HL-60/S4 treated with retinoic acid at 250 ng/mL for 4 days and 3 days (cell line): ENCODE results near the gene FOXN4.

Source experiments
- in situ Hi-C: fragments of 300-500 bp; cut with MboI; formaldehyde crosslinking; loops from 2 replicates; pipeline ENCODE4 v1.7.0; 2022; ENCODE audit warnings: low sequenced_read_pairs

The FOXN4 gene

DNA sequence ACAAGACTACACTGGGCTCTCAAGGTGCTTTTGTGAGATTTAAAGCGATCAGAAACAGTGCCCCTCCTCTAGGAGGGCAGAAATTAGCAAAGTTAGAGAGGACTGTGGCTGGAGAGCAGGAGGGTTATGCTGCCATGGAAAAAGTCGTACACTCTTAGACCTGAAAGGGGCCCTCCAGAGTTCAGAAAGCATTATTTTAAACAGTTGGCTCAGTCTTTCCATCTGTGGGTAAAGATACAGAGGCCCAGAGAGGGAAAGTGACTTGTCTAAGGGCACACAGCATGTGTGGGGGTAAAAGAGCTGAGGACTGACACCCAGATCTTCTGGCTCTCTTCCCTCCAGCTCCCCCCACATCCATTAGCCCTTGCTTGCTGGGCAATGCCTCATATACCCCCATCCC is 47.1 kb downstream of the FOXN4 start:
- in situ Hi-C loops: loop anchor here (10.0 kb wide), 1 partner anchor 123 kb away; no protein-coding TSS in a partner anchor

DNA sequence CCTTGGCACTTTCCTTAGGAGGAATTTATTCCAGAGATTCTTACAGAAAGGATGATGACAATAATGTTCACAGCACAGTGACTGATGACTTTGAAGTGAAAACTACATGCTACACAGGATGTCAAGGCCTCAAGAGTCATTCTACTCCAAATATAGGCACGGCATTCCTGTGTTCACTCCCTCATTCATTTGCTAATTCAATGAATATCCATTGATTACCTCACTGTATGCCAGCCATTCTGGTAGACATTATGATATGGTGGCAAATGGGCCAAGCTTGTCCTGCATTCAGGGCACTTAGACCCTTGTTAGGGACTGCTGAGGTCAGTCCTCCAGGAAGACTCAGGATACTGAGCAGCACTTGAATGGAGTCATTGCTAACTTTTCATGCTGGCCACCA is 48.0 kb downstream of the FOXN4 start:
- in situ Hi-C loops: loop anchor here (10.0 kb wide), 1 partner anchor 124 kb away; no protein-coding TSS in a partner anchor

DNA sequence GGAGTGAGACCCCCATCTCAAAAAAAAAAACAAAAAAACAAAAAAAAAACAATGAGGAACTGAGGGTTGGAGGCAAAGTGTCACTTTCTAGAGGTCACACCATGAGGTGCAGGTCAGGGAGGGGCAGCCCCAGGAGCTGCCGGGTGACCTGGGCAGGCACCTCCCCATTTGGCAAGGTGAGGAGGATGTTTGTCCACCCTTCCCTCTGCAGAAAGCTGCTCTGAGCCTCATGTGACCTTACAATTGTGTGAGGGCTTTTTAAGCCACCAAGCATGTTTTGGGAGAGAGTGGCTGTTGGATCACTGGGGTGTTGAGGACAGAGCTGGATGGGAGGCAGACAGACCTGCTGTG is 49.6 kb downstream of the FOXN4 start:
- in situ Hi-C loops: no loop called here

DNA sequence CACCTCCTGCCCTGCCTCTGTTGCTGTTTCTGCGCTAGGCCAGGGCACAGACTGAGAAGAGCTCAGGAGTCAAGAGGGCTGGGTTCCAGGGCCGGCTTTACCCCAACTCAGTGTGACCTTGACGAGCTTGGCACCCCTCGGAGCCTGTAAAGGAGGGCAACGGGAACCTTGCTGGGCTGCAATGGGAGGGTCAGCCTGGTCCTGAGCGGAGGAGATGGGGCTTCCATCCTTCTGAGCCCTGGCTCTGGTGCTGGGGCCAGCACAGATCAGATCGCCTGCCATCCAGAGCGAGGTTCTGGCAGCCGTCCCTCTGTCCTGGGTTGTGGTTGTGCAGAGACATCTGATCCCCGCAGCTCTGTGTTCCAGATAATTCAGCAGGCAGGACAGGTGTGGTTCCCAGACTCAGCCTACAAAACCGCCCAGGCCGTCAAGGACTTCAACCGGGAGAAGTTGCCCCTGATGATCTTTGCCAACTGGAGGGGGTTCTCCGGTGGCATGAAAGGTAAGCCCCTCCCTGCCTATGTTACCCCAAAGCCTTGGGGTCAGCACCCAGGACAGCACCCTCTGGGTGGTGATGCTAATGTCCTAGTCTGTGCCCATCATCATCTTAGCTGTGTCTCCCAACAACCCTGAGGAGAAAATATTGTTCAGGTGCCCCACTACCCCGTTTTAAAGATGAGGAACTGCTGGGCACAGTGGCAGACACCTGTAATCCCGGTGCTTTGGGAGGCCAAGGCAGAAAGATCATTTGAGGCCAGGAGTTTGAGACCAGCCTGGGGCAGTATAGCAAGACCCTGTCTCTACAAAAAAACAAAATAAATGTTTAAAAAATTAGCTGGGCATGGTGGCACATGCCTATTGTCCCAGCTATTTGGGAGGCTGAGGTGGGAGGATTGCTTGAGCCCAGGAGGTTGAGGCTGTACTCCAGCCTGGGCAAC is 50.2 kb downstream of the FOXN4 start:
- in situ Hi-C loops: no loop called here

DNA sequence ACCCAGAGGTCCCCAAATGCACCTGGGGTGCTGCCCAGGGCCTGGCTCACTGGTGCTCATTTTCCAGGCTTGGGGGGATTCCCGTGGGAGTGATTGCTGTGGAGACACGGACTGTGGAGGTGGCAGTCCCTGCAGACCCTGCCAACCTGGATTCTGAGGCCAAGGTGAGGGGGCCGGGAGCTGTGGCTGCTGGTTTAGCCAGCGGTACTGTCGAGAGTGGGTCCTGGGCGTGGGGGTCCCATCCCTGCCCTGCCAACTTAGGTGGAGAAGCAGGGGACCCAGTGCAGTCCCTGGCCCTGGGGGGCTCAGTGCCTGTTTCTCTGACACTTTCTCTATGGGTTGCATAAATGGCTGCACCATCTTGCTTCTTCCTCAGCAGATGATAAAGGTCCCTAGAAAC is 50.9 kb downstream of the FOXN4 start:
- in situ Hi-C loops: no loop called here

DNA sequence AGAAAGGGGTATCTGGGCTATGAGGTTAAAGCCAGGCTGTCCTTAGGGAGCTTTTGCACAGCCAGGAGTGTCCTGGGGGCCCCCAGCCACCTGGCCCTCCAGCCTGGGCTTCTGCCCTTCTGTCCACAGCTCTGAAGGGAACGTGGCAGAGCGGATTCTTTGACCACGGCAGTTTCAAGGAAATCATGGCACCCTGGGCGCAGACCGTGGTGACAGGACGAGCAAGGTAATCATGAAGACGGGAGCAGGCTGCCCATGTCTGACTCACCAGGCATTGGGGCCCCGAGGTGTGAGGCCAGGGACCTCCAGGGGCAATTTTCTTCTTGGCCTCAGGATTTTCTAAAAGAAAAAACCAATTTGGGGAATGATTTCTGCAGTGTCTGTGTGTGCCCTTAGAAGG is 53.1 kb downstream of the FOXN4 start:
- in situ Hi-C loops: no loop called here

DNA sequence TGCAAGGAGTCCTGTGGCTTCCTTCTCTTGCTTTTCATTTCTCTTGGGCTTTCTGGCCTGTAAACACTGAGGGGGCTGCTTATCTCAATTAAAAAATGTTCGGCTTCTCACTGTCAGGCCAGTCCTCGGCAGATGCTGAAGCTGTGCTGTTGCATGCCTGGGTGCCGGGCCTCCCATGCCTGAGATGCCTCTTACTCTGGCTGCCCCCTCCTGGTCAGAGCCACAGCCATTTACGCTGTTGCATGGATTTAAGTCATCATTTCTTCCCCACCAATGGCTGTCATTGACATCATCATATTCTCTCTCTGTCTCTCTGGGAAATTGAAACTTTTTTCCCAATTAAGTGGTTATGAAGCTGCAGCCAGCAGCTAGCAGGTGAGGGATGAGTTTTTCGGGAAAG is 53.7 kb downstream of the FOXN4 start:
- in situ Hi-C loops: no loop called here

DNA sequence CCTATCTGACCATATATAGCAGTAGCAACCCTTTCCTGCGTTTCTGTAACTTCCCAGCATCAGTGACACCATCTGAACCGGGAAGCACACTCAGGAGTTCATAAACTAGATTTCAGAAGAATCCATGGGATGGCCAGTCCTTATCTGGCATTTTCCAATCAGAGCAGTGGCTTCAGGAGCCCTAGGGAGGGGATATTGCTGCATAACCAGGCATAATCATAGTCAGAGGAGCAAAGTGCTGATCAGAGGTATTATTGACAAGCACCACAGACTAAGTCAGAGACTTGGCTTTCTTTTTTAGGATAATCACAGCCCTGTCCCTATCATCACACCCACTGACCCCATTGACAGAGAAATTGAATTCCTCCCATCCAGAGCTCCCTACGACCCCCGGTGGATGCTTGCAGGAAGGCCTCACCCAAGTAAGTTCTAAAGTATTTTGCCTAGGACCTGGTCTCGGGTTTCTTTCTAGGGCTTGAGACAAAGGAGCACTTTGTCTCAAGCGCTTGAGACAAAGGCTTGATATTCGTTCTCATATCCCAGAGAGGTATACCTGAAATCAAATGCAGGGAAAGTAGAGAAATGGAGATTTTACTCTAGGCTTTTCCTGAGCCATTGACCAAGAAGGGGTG is 55.1 kb downstream of the FOXN4 start:
- in situ Hi-C loops: no loop called here

DNA sequence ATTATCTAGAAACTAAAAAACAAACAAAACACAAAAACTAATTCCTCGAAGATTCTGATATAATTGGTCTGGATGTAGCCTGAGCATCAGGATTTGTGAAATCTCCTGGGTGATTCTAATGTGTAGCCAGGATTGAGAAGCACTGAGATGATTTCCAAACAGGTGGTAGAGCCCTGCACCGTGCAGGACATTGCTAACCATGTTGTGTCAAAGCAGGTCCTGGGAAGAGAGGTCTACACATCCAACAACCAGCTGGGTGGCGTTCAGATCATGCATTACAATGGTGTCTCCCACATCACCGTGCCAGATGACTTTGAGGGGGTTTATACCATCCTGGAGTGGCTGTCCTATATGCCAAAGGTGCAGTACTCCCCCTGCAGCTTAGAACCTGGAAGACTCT is 56.3 kb downstream of the FOXN4 start:
- in situ Hi-C loops: no loop called here

DNA sequence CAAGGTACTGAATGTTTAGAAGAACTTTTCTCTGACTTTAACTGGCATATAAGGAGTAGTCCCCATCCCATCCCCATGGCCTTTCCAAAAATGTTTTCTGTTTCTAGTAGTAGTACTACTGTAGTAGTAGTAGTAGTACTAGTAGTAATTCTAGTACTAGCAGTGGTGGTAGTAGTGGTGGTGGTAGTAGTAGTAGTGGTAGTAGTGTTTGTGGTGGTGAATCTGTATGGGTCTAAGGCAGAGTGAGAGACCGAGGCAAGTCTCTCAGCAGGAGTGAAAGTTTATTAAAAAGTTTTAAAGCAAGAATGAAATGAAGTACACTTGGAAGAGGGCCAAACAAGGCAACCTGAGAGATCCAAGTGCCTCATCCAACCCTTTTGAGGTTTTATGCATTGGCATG is 58.6 kb downstream of the FOXN4 start:
- in situ Hi-C loops: no loop called here

DNA sequence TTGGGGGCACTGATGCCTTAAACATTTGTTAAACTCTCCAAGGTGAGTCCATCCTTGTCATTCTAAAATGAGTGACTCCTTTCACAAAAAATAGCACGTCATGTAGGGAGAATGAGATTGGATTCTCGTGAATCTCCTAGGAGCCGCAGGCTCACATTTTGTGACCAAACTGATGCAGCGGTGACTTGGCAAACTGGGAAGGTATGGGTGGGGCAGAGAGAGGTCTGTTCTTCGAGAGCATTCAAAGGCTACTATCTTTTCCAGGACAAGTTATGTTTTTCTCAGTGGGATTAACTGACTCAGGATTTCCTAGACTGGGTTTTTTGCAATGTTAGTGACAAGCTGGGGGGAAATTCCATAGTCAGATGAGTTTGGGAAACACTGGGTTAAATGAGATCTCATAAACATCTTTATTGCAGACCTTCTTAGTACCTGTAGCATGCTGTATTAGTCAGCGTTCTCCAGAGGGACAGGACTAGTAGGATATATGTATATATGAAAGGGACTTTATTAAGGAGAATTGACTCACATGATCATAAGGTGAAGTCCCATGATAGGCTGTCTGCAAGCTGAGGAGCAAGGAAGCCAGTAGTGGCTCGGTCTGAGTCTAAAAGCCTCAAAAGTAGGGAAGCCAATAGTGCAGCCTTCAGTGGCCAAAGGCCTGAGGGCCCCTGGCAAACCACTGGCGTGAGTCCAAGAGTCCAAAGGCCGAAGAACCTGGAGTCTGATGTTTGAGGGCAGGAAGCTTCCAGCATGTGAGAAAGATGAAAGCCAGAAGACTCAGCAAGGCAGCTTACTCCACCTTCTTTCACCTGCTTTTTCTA is 61.0 kb downstream of the FOXN4 start:
- in situ Hi-C loops: no loop called here

DNA sequence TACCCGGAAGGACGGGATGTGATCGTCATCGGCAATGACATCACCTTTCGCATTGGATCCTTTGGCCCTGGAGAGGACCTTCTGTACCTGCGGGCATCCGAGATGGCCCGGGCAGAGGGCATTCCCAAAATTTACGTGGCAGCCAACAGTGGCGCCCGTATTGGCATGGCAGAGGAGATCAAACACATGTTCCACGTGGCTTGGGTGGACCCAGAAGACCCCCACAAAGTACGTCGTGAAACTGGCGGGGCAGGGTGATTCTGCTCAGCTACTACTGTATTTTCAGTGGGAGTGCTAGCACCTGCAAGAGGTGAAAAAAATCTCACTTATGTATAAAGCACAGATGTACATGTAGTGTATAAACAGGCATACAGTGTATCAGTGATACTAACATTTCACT is 62.9 kb downstream of the FOXN4 start:
- in situ Hi-C loops: no loop called here

DNA sequence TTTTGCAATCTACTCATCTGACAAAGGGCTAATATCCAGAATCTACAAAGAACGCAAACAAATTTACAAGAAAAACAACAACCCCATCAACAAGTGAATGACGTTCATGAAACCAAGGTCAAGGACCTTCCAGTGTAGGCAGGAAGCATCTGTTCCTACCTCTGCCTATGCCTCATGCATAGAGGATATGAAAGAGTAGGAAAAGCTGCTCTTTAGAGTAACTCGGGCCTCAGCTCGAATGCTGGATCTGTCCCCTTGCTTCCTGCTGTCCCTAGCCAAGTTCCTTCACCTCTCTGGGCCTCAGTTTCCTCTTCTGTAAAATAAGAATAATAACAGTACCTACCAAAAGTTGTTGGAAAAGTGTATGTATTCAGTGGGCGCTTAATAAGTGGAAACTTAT is 65.0 kb downstream of the FOXN4 start:
- in situ Hi-C loops: no loop called here

DNA sequence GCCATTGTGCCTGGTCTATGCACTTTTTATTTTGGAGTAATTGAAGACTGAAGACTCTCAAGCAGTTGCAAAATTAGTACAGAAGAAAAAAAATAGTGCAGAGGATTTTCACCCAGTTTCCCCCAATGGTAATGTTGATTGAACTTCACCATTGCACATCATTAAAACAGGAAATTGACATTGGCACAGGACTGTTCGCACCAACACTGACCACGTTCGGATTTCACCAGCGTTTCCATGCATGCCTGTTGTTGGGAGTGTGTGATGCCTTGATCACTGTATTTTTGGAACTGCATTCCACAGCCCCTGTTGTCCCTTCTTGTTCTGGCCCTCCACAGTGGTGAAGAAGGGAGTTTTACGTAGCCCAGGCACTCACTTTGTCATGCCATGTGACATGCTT is 67.1 kb downstream of the FOXN4 start:
- in situ Hi-C loops: no loop called here

DNA sequence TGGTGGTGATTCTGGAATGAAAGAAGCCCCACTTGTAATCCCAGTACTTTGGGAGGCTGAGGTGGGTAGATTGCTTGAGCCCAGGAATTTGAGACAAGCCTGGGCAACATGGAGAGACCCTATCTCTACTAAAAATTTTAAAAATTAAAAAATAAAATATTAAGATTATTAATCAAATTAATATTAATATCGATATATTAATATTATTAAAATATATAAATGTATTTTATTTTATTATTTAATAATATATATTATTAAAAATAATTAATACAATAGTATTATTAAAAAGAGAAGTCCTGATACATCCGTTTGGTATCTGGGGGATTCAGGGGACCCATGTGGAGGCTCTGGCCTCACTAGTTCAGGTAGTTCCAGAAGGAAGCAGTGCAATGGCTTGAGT is 68.7 kb downstream of the FOXN4 start:
- in situ Hi-C loops: no loop called here

DNA sequence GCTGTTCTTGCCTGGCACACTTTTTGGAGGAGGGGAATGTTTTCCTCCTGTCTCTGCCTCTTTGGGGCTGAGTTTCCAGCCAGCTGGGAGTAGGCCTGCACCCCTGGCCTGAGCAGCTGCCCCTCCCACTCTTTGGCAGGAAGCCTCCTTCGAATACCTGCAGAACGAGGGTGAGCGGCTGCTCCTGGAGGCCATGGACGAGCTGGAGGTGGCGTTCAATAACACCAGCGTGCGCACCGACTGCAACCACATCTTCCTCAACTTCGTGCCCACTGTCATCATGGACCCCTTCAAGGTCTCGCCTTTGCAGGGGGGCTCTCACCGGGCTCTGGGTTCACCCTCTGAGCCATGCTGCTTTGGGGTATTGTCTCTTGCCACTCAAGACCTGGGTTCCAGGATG is 69.4 kb downstream of the FOXN4 start:
- in situ Hi-C loops: no loop called here

DNA sequence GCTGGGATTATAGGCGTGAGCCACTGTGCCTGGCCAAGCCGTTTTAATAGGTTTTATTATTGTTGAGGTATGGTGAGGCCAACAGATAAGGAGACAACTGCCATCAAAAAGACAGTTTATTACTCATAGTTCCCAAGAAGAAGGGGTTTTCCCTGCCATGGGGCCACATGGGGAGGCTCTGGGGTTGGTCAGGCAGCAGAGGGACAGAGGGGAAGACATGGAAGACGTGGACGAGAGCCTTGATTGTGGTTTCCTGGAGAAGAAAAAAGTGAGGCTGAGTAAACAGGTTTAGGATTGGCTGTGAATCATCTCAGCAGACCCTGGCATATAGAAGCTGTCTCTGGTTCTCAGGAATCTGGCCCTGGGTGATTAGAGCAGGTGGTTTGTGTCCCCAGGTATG is 69.9 kb downstream of the FOXN4 start:
- in situ Hi-C loops: no loop called here

DNA sequence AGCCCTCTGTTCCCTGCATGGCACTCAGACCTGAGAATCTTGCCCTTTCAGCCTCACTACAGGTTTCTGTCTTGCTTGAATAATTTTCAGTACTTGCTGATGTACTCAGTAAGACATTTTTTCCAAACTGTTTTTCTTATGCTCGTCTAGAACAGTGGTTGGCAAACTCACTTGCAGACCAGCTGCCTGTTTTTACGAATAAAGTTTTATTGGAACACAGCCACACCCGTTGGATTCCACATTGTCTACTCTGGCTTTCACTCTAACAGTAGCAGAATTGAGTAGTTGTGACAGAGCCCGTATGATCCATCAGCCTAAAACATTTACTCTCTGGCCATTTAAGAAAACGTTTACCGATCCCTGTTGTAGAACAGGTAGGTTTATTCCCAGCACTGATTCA is 72.8 kb downstream of the FOXN4 start:
- in situ Hi-C loops: no loop called here

DNA sequence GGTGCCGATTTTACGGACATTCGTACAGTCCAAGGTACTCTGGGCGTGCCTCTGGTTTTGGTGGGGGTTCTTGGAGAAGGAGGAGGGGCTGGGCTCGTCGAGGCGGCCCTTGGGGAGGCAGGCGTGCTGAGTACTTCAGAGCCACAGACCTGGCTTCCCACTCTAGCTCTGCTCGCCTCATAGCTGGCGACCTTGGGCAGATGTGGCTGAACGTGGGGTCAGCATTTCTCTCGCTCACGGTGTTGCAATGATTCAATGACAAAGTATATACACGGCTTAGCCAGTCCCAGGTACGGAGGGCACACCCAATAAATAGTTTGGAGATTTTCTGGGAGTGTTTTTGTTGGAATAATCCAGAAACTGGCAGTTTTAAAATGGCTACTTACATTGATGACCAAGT is 75.1 kb downstream of the FOXN4 start:
- in situ Hi-C loops: no loop called here

DNA sequence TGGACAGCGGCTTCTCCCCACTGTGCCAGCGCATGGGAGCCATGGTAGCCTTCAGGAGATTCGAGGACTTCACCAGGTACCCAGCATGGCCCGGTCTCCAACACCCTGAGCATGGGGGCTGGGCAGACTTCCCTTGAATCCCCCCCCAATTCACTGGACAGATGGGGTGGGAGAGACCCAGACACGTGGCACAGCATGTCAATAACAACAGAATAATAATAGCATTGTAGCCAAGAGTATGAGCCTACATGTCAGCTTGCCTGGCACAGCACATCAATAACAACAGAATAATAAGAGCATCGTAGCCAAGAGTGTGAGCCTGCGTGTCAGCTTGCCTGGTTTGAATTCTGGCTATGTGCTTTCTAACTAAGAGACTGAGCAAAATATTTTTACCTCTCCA is 76.4 kb downstream of the FOXN4 start:
- in situ Hi-C loops: no loop called here

DNA sequence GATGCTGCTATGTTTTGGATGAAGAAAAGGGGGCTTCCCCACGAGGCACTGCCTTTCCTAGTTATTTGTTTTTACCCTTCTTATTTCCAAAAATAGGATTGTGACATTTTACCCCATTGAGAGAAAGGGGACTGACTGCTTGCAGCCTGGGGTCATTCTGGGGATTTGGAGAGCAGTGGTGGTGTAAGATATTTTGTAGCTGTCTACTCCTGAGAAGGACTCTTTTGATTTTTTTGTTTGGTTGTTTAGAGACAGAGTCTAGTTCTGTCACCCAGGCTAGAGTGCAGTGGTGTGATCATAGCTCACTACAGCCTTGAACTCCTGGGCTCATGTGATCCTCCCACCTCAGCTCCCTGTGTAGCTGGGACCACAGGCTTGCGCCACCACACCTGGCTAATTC is 78.9 kb downstream of the FOXN4 start:
- in situ Hi-C loops: no loop called here

DNA sequence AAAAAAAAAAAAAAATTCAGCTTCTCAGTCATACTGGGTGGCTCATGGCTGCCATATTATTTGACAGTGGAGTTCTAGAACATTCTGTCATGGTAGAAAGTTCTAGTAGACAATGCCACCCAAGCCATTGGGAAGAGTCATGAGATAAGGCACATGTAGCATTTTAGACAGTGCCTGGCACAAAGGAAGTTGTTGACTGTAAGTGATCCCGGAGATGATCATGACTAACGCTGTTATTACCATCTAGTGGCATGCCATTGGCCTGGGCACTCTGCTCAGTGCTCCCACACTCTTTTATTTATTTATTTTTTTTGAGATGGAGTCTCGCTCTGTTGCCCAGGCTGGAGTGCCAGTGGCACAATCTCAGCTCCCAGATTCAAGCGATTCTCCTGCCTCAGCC is 80.4 kb downstream of the FOXN4 start:
- in situ Hi-C loops: no loop called here
